GM12878 (cell line): ENCODE data around the gene OSTN. TPM values are rescaled to one million over a fixed set of nuclear protein-coding genes. Genes with fewer than 3 reads are reported as not detected.
"Not testable (repeated sequence)": the region's sequence is repeated elsewhere in the genome, so short reads cannot be mapped to it uniquely, and the experiment has no call there.

Source experiments
- ATAC-seq: fragments of 200-7000 bp; cut with Tn5 transposase; 3 replicates; pipeline ENCODE4 v1.9.1; 2020; ENCODE audit warnings: mild to moderate bottlenecking, moderate library complexity
- BruUV-seq: library from RNA; stranded (reverse); fragments of 400-500 nt; replicated peaks from 2 replicates; lab custom pipeline; 2021; lab: Mats Ljungman, UMichigan
- CTCF ChIA-PET: fragments of 300-600 bp; sonication (Branson Sonifier 250); formaldehyde crosslinking; extraction: SDS; loops from one replicate; lab custom pipeline; 2021; ENCODE audit warnings: inconsistent platforms; lab: Yijun Ruan, JAX
- POLR2A ChIA-PET: fragments of 350-600 bp; formaldehyde crosslinking; extraction: SDS; loops from one replicate; lab custom pipeline; 2021; ENCODE audit warnings: inconsistent platforms; lab: Charles Lee
- RAD21 ChIA-PET: fragments of 300-600 bp; sonication (Branson Sonifier 250); formaldehyde crosslinking; loops from one replicate; lab custom pipeline; 2023; ENCODE audit warnings: antibody characterized with exemption; ENCODE audit not compliant: unreplicated experiment; lab: Charles Lee
- SMC1A ChIA-PET: fragments of 300-600 bp; sonication (Branson Sonifier 250); formaldehyde crosslinking; loops from one replicate; lab custom pipeline; 2023; ENCODE audit not compliant: unreplicated experiment, uncharacterized antibody; lab: Charles Lee
- DNase-seq: peaks from one replicate; pipeline ENCODE4 v3.0.0-alpha.2; 2011; ENCODE audit warnings: low read depth, low spot score
- FAIRE-seq: peaks from 3 replicates; lab custom pipeline; 2011; peaks lifted over from hg19 to GRCh38; lab: Jason Lieb, UNC
- H2AFZ ChIP-seq: 2 replicates; pipeline ENCODE4 v1.6.0; 2011; ENCODE audit warnings: low read depth, low read length, control low read depth; ENCODE audit not compliant: control insufficient read depth
- H3K27ac ChIP-seq: 2 replicates; pipeline ENCODE4 v1.5.1; 2011; ENCODE audit warnings: control low read depth; ENCODE audit not compliant: control insufficient read depth, insufficient read depth
- H3K27me3 ChIP-seq, 2 experiments: replicated peaks in 1 of 2; 2 replicates each; pipeline versions ENCODE4 v1.6.0 to v1.6.1; 2011; ENCODE audit warnings: low read length in 1 of 2; ENCODE audit not compliant: control insufficient read depth in 2 of 2, insufficient read depth in 2 of 2
- H3K36me3 ChIP-seq, 2 experiments: 2 replicates each; pipeline ENCODE4 v1.5.1; 2011; ENCODE audit warnings: low read length in 1 of 2; ENCODE audit not compliant: control insufficient read depth in 2 of 2, insufficient read depth in 2 of 2
- H3K4me1 ChIP-seq: 2 replicates; pipeline ENCODE4 v1.6.1; 2011; ENCODE audit warnings: mild to moderate bottlenecking, low read length, moderate library complexity, mixed read lengths; ENCODE audit not compliant: control insufficient read depth, insufficient read depth
- H3K4me2 ChIP-seq: 2 replicates; pipeline ENCODE4 v1.6.0; 2011; ENCODE audit warnings: control low read depth; ENCODE audit not compliant: control insufficient read depth, insufficient read depth
- H3K4me3 ChIP-seq: fragments of 200-600 bp; sonication (generic); 2 replicates; pipeline ENCODE4 v1.5.1; 2016
- H3K79me2 ChIP-seq: 2 replicates; pipeline ENCODE4 v1.6.0; 2011; ENCODE audit warnings: low read length; ENCODE audit not compliant: control insufficient read depth, insufficient read depth
- H3K9ac ChIP-seq: 2 replicates; pipeline ENCODE4 v1.8.0; 2011; ENCODE audit warnings: low read length, control low read depth, mixed read lengths; ENCODE audit not compliant: control insufficient read depth, insufficient read depth
- H3K9me3 ChIP-seq: replicated peaks from 3 replicates; pipeline ENCODE4 v1.5.1; 2011; ENCODE audit warnings: mild to moderate bottlenecking, low read length; ENCODE audit not compliant: control insufficient read depth, insufficient read depth
- H4K20me1 ChIP-seq: 2 replicates; pipeline ENCODE4 v1.6.0; 2011; ENCODE audit not compliant: control insufficient read depth, insufficient read depth
- CBX5 ChIP-seq: sonication (generic); IDR thresholded peaks from 2 replicates; pipeline ENCODE4 v1.6.1; 2016; ENCODE audit warnings: low read depth, moderate library complexity, mild to moderate bottlenecking, inconsistent platforms
- CHD4 ChIP-seq: fragments of 200-600 bp; sonication (generic); IDR thresholded peaks from 2 replicates; pipeline ENCODE4 v1.6.1; 2016; ENCODE audit warnings: mild to moderate bottlenecking
- E2F8 ChIP-seq: fragments of 450-650 bp; IDR thresholded peaks from 2 replicates; pipeline ENCODE4 v1.6.1; 2018; ENCODE audit warnings: mild to moderate bottlenecking, low read depth, moderate library complexity; ENCODE audit not compliant: partially characterized antibody
- EED ChIP-seq: sonication (generic); IDR thresholded peaks from 2 replicates; pipeline ENCODE4 v1.6.1; 2016; ENCODE audit warnings: antibody characterized with exemption, low read depth
- FOXM1 ChIP-seq: IDR thresholded peaks from 2 replicates; pipeline ENCODE4 v1.6.1; 2012; ENCODE audit warnings: low read depth, mild to moderate bottlenecking, inconsistent platforms, low read length, moderate library complexity
- NFIC ChIP-seq: IDR thresholded peaks from 2 replicates; pipeline ENCODE4 v1.6.1; 2012; ENCODE audit warnings: low read depth, mild to moderate bottlenecking, inconsistent platforms, low read length, moderate library complexity
- RELB ChIP-seq: fragments of 450-650 bp; IDR thresholded peaks from 2 replicates; pipeline ENCODE4 v1.6.1; 2017; ENCODE audit warnings: low read depth, mild to moderate bottlenecking, moderate library complexity
- REST ChIP-seq: IDR thresholded peaks from 2 replicates; pipeline ENCODE4 v1.6.1; 2012; ENCODE audit warnings: mild to moderate bottlenecking, low read depth, low read length
- SKIL ChIP-seq: fragments of 450-650 bp; IDR thresholded peaks from 2 replicates; pipeline ENCODE4 v1.6.1; 2017; ENCODE audit warnings: mild to moderate bottlenecking, low read depth, inconsistent platforms; ENCODE audit not compliant: poor library complexity, severe bottlenecking
- SPI1 ChIP-seq: IDR thresholded peaks from 2 replicates; pipeline ENCODE4 v1.6.1; 2011; ENCODE audit warnings: low read depth, mild to moderate bottlenecking, low read length, moderate library complexity, borderline replicate concordance; ENCODE audit not compliant: insufficient read depth
- WGBS: methylation state at CpG from one replicate; pipeline ENCODE4 v1.1.6; 2016; ENCODE audit warnings: low lambda C conversion rate; ENCODE audit not compliant: insufficient replicate concordance, insufficient coverage; ENCODE audit errors: missing lambda C conversion rate; 5-methylcytosine and 5-hydroxymethylcytosine counted together
- in situ Hi-C: fragments of 300-500 bp; cut with MboI; formaldehyde crosslinking; loops from 9 replicates; pipeline ENCODE4 v1.14.3; 2018; ENCODE audit warnings: mixed read lengths
- intact Hi-C: fragments of 100-400 bp; cut with micrococcal nuclease; formaldehyde crosslinking; loops from one replicate; pipeline ENCODE4 v1.14.2; 2022; ENCODE audit not compliant: unreplicated experiment
- polyA plus RNA-seq, 11 experiments: library from polyadenylated mRNA; depleted of rRNA in 4 of 11; unstranded in 6 of 11; stranded (reverse) in 5 of 11; fragments of >200 nt; fragmentation: Nextera tagmentation in 4 of 11; fragmentation: Illumina TruSeq in 1 of 11; extraction: Ambion mirVana in 4 of 11; extraction: Trizol in 1 of 11; gene quantifications; 1 replicate in 1 of 11; 2 replicates in 10 of 11; pipeline versions ENCODE4 v1.2.1 to v1.2.3, GENCODE V29; 2011 to 2016; ENCODE audit warnings: inconsistent platforms in 2 of 11, missing spikeins in 2 of 11, low read depth in 1 of 11
- total RNA-seq, 4 experiments: library from RNA; depleted of rRNA in 3 of 4; stranded (reverse); fragments of >200 nt in 3 of 4; fragmentation: Illumina TruSeq in 1 of 4; extraction: Trizol in 1 of 4; gene quantifications; 2 replicates each; pipeline versions ENCODE4 v1.2.1 to v1.2.3, GENCODE V29; 2013 to 2021

The OSTN gene
- total and polyA plus RNA-seq, 10 of the 15 experiments (the other 5 are each of a cell fraction or from before 2014, with no cell fraction given), result 0.04 to 0.27 (median 0.06) TPM; not detected in 6

- TF ChIP-seq E2F8, result no peak
- TF ChIP-seq CHD4, result no peak
- peak; percentile 49 for TF ChIP-seq SKIL
- peak; percentile 50; the same call in 1 of the 2 replicates for TF ChIP-seq FOXM1
- TF ChIP-seq EED, result 0 out of 2 replicates have a peak, but pooled peaks have one; percentile 29
- TF ChIP-seq CBX5, result 0 out of 2 replicates have a peak, but pooled peaks have one; percentile 21
- TF ChIP-seq NFIC, result peak; percentile 85
- peak; percentile 63; the same call in 1 of the 2 replicates for TF ChIP-seq SPI1
- peak; percentile 54; the same call in 1 of the 2 replicates for TF ChIP-seq RELB
- no peak for TF ChIP-seq REST
Observed at GRCh38 chr3:191269289-191270085, 70.4 kb downstream of the OSTN start (continued).

GRCh38 chr3:191275244-191275643, 76.2 kb downstream of the OSTN start:
- H3K4me3 ChIP-seq, DNase-seq, H3K4me2 ChIP-seq, H3K27ac ChIP-seq, H3K9ac ChIP-seq, H2AFZ ChIP-seq, BruUV-seq, FAIRE-seq, H3K27me3 ChIP-seq, intact Hi-C loops, H3K79me2 ChIP-seq, H3K9me3 ChIP-seq, H3K4me1 ChIP-seq, in situ Hi-C loops, H3K36me3 ChIP-seq, H4K20me1 ChIP-seq, ATAC-seq: not testable (repeated sequence)
- RAD21 ChIA-PET, result interaction anchor here (0.6 kb wide), 1 partner anchor 16 kb away, joined by 3 read pairs; no protein-coding TSS in a partner anchor
- WGBS, result 85% methylated on average over 14 of the region's 14 CpGs
- SMC1A ChIA-PET, result interaction anchor here (0.9 to 21.5 kb wide), 6 partner anchors 12 to 80 kb away, joined by 3 to 375 read pairs (median 5); no protein-coding TSS in a partner anchor
- POLR2A ChIA-PET, result interaction anchor here (0.6 to 1.1 kb wide), 3 partner anchors 9 to 54 kb away, joined by 3 to 4 read pairs (median 3); partner anchors contain the start of gene CCDC50
- CTCF ChIA-PET, result interaction anchor here (0.8 to 1.5 kb wide), 7 partner anchors 8 to 31 kb away, joined by 3 to 8 read pairs (median 3); no protein-coding TSS in a partner anchor
